HL-60/S4 treated with phorbol 12-myristate 13-acetate at 8.2 ng/mL for 4 days and 3 days (cell line): Measurements from ENCODE around the gene CFAP54.
"Not testable (repeated sequence)": the region's sequence is repeated elsewhere in the genome, so short reads cannot be mapped to it uniquely, and the experiment has no call there.

ENCODE experiments used
- in situ Hi-C: fragments of 300-500 bp; cut with MboI; formaldehyde crosslinking; loops from 2 replicates; pipeline ENCODE4 v1.15.0; 2022; ENCODE audit warnings: low sequenced_read_pairs

The CFAP54 gene

DNA sequence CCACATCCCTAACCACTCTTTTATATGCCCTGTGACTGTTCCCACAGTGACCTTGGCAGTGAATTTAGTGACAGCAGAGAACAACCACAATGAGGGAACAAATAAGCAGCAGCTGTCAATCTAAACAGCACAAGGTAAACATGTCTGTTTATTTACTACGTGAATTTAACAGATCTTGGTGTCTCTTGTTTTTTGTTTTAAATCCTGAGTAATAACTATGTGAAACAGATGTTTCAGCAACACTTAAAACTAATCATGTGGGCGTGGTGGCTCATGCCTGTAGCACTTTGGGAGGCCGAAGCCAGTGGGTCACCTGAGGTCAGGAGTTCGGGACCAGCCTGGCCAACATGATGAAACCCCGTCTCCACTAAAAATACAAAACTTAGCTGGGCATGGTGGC is 17.0 kb upstream of the CFAP54 start:
- in situ Hi-C loops, result no loop called here

DNA sequence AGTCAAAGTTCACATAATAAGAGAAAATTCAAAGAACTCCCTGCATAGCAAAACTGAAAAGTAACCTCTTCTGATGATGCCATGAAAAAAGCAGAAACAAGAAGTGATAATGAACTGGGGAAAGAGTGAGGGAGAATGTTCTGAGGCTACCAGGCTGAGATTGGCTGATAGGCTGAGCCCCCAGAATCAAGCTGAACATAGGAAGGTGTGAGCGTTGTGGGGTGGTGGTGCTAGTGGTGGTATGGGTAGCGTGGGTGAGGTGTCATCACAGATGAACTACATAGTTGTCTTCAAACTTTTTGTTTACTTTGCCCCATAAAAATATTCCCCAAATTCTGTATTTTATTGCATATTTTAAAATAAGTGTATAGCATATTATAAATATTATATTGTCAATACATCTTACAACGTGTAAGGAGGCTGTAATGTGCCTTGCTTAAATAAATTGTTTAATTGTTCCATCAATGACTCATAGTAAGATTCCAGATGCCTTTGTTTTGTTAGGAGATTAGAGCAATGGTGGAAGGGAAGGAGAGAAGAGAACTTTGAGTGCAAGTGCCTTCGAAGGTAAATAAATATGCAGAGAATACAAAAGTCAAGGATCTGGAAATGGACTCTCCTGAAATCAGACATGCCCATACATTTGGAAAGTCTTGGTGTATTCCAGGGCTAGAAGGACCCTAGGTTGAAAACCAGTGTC is 15.8 kb upstream of the CFAP54 start:
- in situ Hi-C loops, result no loop called here

DNA sequence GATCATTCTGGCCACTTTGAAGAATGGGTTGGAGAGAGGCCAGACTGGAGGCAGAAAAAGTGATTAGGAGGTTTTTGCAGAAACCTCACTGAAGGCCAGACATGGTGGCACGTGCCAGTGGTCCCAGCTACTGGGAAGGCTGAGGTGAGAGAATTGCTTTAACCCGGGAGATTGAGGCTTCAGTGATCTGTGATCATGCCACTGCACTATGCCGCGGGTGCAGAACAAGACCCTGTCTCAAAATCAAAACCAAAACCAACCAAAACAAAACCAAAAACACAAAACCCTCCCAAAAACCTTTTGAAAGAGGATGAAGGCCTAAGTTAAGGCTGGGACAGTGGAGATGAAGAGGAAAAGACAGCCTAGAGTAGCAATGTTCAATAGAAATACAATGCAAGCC is 15.2 kb upstream of the CFAP54 start:
- in situ Hi-C loops, result no loop called here

DNA sequence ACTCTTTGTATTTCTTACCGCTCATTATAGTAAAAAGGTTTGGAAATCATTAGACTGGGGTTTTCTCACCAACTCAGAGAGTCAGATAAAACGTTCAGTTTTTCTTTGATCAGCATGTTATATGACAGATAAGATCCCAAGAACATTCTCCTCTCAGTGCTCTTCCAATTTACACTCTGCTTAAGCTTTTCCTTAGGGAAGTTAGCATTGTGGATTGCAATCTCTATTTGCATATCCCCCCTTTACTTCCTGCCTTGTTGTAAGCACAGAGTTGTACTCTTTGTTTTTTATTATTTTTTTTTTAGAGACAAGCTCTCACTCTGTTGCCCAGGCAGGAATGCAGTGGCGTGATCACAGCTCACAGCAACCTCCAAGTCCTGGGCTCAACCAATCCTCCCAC is 11.4 kb upstream of the CFAP54 start:
- in situ Hi-C loops, result no loop called here

DNA sequence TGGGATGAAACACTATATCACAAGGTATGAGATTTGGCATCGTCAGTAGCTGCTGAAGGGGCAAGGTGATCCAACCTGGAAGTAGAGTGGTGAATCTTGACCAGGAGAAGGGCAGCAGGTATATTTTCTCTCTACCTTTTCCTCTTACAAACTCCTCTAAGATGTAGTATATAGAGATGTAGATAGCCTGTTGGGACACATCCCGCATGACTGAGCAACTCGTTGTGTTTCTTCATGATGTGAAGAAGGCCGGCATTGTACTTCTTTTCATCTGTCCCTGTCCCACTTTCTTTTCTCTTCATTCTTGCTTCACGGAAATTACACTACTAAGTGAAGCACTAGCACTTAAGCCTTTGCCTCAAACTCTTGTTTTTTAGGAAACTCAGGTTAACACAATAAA is 7.3 kb upstream of the CFAP54 start:
- in situ Hi-C loops, result no loop called here

DNA sequence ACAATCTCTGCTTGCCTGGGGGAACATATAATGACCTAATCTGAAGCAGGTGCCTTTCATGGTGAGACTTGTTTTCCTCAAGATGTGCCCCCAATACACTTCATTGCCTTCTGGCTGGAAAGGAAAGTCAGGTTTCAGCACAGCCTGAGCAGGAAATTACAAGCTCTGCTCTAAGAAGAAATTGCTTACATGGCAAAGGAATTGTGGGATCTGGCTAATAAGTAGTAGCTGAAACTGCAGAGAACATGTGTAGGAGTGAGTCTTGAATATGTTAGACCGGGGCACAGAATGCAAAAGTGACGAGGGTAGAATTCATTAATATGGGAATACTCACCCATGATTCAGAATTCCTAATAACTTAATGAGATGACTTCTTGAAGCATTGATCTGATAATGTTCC is 6.3 kb upstream of the CFAP54 start:
- in situ Hi-C loops, result no loop called here

DNA sequence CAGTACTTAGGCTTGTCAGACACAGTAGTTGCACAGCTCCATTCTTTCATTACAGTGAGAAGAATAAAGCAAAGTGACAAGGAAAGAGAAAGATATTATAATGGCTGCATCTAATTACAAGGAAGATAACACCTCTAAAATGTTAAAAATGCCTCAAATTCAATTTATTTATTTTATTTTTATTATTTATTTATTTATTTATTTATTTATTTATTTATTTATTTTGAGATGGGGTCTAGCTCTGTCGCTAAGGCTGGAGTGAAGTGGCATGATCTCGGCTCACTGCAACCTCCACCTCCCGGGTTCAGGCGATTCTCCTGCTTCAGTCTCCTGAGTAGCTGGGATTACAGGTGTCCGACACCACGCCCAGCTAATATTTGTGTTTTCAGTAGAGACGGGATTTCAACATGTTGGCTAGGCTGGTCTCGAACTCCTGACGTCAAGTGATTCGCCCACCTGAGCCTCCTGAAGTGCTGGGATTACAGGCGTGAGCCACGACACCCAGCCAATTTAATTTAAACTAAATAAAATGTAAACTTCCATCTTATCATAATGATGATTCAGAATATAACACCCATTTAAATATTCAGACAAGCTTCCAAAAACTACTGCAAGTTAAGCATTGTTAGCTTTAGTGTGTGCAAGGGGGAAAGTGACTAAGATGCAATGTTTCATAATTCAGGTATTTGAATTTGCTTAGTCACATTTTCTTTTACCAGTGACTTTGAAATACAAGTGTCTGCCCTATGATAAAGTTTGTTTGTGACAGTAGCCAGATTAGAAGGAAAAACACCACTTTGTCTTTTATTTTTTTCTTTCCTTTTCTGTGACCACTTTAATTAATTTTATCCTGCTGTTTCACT is 2.4 kb upstream of the CFAP54 start:
- in situ Hi-C loops, result no loop called here

DNA sequence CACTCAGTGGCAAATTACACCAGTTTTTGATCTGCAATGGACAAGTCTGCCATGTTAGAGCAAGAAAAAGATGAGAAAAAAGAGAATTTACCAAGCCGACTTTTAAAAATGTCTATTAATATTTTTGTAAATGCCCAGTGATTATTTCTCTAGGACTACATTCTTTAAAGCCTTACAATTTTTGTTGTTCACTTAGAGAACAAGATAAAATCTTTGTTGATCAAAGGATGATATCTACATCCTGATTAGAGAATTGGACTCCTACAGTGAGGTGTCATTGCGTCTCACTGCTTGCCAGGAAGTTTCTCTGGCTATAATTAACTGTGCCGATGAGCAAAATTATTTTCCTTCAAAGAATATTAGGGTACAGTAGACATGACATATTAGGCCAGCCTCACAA is 1.7 kb upstream of the CFAP54 start:
- in situ Hi-C loops, result no loop called here

DNA sequence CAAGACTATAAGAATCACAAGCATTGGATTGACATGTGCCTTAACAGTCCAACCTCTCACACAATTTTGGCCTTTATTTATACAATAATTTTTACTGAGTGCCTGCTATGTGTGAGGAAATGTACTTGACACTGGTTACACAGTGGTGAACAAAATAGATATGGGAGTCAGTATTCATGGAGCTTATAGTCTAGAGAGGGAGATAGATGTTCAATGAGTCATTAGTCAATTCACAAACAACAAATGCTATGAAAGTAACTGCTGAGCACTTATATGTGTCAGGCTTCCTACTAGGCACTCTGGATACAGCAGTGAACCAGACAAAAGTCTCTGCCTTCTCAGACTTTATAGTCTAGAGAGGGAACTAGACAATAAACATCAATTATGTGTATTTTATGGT is 3.7 kb downstream of the CFAP54 start:
- in situ Hi-C loops, result no loop called here

DNA sequence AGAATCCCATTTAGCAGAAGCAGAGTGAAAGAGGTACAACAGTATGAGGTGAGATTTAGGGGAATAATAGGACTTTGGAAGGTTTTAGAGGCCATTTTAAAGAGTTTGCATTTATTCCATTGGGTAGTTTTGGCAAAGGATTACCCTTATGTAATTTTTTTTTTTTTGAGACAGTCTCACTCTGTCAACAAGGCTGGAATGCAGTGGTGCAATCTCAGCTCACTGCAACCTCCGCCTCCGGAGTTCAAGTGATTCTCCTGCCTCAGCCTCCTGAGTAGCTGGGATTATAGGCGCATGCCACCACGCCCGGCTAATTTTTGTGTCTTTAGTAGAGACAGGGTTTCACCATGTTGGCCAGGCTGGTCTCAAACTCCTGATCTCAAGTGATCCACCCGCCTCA is 4.8 kb downstream of the CFAP54 start:
- in situ Hi-C loops, result not testable (repeated sequence)

DNA sequence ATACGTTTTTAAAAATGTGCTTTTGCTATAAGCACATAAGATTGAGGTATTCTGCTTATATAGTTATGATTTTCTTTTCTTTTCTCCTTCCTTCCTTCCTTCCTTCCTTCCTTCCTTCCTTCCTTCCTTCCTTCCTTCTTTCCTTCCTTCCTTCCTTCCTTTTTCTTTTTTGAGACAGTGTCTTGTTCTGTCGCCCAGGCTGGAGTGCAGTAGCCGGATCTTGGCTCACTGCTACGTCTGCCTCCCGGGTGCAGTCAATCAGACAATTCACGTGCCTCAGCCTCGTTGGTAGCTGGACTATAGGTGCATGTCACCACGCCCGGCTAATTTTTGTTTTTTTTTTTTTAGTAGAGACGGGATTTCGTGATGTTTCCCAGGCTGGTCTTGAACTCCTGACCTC is 5.8 kb downstream of the CFAP54 start:
- in situ Hi-C loops, result no loop called here

DNA sequence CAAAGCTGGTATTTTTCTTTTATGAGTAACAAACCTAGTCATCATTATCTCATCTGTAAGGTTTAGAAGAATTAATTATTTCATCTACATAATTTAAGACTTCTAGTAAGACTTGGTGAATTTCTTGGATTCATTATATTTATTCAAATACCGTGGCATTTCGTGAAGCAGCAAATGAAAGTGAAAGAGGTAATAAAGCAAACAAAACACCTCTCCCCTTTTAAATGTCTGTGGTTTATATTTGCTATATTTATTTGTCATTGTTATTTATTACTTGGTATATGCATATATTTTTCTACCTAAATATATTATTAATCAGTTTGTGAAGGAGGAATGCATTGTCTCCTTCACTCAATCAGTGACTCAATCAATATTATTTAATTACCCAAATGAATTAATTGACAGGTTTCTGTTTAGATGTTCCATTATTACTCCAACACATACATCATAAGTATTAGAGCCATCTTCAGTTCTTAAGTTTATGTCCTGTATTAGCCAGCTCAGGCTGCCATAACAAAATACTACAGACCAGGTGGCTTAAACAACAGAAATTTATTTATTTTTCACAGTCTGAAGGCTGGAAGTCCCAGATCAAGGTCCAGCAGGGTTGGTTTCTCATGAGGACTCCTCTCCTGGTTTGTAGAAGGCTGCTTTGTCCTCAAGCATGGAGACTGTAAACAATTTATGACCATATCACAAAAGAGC is 6.6 kb downstream of the CFAP54 start:
- in situ Hi-C loops, result no loop called here

DNA sequence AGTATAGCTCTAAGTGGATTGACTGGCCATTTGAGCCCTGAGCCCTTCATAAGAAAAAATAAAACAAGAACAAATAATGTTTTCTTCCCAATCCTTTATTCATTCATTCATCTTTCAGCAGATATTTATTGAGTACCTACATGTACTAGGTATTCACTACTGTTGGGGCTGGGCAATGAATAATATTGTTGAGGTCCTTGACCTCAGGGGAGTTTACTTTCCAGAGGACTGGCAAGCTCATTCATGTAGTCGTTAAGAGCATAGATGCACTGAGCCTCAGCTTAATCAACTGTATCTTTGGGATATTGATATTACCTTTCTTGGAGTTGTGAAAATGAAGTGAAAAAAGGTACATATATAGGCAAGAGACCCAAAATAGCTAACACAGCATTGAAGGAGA is 7.6 kb downstream of the CFAP54 start:
- in situ Hi-C loops, result no loop called here

DNA sequence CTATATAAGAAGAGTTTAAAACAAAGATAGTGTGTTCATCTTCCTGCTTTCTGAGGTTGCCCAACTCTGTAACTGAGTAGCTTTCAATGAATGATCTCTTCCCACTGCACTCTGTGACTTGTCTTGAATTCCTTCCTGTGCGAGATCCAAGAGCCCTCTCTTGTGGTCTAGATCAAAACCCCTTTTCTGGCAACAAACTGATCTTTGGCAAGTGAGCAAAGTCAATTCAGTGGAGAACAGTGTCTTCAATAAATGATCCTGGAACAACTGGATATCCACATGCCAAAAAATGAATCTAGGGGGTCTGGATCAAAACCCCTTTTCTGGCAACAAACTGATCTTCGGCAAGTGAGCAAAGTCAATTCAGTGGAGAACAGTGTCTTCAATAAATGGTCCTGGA is 8.5 kb downstream of the CFAP54 start:
- in situ Hi-C loops, result no loop called here

DNA sequence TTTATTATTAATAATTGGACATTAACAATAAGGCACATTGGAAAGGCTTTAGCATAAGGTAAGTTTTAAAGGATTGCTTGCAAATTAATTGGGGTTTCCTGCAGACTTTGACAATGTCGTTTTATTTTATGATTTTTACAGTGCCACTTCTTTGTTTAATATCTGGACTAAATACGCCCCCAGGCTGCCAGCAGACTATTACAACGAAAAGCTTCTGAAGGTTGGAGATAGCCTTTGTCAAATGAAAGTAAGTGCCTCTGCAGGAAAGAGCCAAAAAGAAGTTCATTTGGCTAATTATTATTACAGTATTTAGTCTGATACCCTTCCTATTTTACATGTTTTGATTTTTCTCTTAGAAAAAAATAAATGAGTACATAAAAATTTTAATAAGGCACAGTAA is 11.3 kb downstream of the CFAP54 start:
- in situ Hi-C loops, result loop anchor here (25.0 kb wide), 2 partner anchors 238 to 438 kb away; no protein-coding TSS in a partner anchor

DNA sequence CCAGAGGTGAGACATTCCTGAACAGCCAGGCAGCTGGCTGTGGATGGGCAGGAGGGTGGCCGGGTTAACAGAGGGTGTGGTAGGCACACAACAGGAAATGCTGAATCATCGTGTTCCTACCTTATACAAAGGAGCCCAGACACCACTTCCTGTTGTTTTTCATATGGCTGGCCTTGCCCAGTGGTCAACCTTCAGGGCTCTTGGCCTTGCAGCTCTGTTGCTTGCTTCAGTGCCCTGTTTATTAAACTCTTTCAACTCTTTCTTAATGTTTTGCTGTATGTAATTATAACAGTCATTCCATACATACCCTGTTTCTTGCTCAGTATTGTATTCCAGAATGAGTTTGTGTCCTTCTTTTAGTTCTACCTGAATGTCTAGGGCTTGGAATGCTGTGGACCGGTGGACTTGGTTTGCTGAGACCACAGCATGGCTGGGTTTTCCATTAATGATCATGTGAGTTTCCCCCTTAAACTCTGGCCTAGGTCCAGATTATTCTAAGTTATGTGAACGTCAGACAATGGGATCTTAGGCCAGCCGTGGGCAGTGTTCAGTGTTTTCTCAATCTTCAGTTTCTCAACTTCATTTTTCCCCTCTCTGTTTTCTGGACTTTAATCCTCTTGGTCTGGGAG is 11.9 kb downstream of the CFAP54 start:
- in situ Hi-C loops, result loop anchor here (25.0 kb wide), 2 partner anchors 239 to 439 kb away; no protein-coding TSS in a partner anchor

DNA sequence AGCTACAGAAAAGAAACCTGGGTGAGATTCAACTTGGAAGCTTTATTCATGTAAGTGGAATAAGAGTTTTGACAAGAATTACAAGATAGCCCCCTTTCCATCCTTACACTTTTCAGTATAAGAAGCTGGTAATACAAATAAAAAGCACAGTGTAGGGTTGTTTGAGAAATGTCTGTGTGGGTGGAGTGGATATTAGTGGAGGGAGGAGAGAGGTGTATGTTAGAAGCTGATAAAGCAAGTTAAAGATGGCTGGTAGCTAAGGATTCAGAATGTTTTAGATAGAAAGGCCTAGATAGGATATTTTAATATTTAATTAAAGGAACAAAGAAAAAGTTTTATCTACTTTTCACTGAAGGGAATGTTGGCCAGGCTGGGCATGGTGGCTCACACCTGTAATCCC is 12.5 kb downstream of the CFAP54 start:
- in situ Hi-C loops, result loop anchor here (25.0 kb wide), 2 partner anchors 240 to 440 kb away; no protein-coding TSS in a partner anchor

DNA sequence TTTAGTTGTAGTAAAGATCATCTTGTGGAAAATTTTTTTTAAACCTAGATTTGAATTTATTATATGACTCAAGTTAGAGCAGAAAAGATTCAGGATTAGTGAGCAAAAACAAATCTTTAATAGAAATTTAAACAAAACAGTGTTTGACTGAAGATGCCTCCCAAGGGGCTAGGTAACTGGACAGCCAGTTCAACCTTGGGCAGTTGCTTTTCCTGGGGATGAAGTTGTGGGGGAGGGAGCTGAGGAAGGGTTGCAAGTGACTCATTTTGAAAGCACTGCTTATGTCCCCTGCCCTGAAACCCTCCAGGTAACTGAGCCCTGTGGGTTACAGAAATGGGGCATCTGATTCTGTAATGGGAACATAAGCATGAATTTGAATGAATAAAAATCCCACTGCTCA is 13.1 kb downstream of the CFAP54 start:
- in situ Hi-C loops, result loop anchor here (25.0 kb wide), 2 partner anchors 240 to 440 kb away; no protein-coding TSS in a partner anchor

DNA sequence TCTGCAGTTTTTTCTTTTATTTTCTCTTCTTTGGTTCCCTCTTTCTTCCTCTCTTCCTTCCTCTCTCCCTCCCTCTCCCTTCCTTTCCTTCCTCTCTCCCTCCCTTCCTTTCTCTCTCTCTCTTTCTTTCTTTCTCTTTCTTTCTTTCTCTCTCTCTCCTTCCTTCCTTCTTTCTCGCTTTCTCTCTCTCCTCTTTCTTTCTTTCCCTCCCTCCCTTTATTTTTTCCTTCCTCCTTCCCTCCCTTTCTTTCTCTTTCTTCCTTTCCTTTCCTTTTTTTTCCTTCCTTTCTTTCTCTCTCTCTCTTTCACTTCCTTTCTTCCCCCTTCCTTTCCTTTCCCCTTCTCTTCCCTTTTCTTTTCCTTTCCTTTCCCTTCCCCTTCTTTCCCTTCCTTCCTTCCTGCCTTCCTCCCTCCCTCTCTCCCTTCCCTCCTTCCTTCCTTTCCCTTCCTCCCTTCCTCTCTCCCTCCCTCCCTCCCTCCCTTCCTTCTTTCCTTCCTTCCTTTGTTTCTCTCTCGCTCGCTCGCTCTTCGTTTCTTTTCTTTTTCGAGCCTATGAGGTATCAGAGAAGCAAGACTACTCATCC is 13.7 kb downstream of the CFAP54 start:
- in situ Hi-C loops, result loop anchor here (25.0 kb wide), 2 partner anchors 241 to 441 kb away; no protein-coding TSS in a partner anchor

DNA sequence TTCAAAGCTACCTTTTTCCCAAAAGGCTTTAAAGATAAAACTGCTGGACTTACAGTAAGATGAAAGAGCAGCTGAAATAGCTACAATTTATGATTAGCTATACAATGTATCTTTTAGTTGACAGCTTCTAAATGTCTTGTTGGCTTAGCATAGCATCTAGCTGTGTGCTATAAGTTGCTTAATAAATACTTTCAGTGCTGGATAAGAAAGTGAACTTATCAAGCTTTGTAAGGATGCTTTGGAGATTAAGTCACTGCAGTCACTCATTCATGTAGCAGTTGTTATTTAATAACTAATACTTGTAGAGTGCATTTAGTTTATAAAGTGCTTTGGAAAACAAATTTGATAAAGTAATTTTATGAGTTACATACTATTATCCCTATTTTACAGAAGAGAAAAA is 14.6 kb downstream of the CFAP54 start:
- in situ Hi-C loops, result loop anchor here (25.0 kb wide), 2 partner anchors 242 to 442 kb away; no protein-coding TSS in a partner anchor
